Keratinocyte (primary cell): ENCODE results near the gene WDR49.

ENCODE experiments used
- CTCF ChIP-seq, 3 experiments: IDR thresholded peaks in 1 of 3; conservative IDR thresholded peaks in 1 of 3; optimal IDR thresholded peaks in 1 of 3; 2 replicates in 2 of 3; 3 replicates in 1 of 3; pipeline versions ENCODE3 to v1.5.1; 2011; ENCODE audit warnings: low read length in 3 of 3, mild to moderate bottlenecking in 3 of 3, moderate library complexity in 2 of 3, control low read depth in 1 of 3, inconsistent platforms in 1 of 3; ENCODE audit not compliant: insufficient read depth in 2 of 3; ENCODE audit errors: extremely low read depth in 1 of 3
- EZH2 ChIP-seq: IDR thresholded peaks from one replicate; pipeline ENCODE4 v1.6.1; 2012; ENCODE audit warnings: inconsistent platforms, mild to moderate bottlenecking, low read length, moderate library complexity

- TF ChIP-seq CTCF (optimal IDR thresholded peaks at IDR 0.05 in 1 of 3, IDR thresholded peaks at IDR 0.05 in 1 of 3, conservative IDR thresholded peaks at IDR 0.05 in 1 of 3; ENCODE audit: extremely low read depth in 1 of 3, insufficient read depth in 2 of 3, low read length in 3 of 3) (no peak), EZH2 (no peak)
These were observed 47.2 kb upstream of the WDR49 start for GRCh38 chr3:167700926-167701325.
